ENCODE results near the gene COL2A1.
A peak's percentile ranks its signal among the peaks of the same experiment; 100 is the strongest.

Gene COL2A1

DNA sequence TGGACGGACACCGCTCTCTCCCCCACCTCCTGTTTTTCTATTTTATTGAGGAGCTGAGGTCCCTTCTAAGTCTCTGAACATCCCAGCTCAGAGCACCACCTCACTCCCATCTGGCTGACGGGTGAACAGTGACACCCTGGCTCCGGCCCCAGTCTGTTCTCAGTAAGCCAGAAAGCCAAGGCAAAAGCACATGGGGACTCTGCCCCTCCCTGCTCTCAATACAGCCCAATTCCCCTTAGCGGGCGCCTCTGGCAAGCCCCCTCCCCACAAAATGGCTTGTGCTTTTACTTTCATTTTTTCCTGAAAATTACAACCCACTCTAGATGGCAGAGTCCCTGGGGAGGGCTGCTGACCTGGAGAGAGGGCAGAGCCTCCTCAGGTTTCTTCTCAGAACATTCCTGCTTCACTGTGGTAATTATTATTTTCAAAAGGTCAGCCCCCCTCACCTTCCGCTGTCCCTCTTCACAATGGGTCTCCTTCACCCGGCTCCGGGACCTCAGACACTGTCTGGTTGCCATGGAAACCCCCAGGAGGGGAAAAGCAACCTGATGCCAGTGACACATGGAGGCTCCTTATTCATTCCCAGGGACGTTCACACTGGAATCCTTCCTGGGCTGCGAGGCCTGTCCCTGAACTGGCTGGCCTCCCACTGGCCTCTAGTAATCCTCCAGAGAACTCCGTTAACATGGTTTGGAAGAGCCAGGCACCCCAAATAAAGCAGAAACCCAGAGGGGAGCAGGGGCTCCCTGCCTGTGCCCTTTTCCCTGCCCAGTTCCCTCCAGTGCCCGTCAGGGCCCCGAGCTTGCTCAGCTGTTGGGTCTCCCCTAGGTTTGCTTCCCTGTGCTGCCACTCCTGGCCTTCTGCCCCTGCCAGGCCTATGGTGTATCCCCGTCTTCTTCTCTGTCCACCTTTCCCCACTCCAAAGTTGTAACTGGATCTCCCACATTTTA lies 15.9 kb downstream of the COL2A1 start:
- no peak overlapping the region for H3K4me3 ChIP-seq (replicated peaks in 1 of 2; ENCODE audit: low read depth in 2 of 2, low read length in 2 of 2)
- DNase-seq (ENCODE audit: low read depth in 2 of 2), result no peak
- TF ChIP-seq, protein P1, sequence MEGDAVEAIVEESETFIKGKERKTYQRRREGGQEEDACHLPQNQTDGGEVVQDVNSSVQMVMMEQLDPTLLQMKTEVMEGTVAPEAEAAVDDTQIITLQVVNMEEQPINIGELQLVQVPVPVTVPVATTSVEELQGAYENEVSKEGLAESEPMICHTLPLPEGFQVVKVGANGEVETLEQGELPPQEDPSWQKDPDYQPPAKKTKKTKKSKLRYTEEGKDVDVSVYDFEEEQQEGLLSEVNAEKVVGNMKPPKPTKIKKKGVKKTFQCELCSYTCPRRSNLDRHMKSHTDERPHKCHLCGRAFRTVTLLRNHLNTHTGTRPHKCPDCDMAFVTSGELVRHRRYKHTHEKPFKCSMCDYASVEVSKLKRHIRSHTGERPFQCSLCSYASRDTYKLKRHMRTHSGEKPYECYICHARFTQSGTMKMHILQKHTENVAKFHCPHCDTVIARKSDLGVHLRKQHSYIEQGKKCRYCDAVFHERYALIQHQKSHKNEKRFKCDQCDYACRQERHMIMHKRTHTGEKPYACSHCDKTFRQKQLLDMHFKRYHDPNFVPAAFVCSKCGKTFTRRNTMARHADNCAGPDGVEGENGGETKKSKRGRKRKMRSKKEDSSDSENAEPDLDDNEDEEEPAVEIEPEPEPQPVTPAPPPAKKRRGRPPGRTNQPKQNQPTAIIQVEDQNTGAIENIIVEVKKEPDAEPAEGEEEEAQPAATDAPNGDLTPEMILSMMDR (IDR thresholded peaks at IDR 0.05; ENCODE audit: low read depth, low read length), result no peak

DNA sequence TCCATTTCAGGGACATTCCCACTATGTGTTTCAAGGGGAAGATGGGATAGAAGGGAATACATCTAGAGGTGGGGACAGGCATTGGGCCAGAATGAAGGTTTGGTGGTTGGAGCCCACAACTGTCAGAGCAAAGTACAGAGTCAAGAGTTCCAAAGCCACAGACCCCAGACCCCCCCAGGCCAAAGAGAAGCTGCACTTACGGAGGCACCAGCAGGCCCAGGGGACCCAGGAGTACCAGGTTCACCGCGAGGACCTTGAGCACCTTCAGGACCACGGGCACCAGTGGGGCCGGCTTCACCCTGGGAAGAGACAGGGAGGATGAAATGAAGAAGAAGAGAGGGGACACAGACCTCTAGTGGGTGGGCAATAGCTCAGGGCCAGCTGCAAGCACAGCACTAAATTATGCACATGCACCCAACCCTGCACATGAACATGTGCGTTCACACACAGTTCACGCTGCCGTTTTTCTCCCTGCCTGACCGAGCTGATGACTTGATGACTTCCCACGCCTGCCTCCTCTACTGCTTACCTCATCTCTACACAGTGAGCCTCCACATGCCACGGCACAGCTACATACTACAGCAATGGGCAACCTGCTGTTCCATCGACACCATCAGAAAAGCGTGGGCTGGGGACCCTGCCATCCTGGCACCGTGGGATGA lies 16.7 kb downstream of the COL2A1 start:
- peak in 1 of 2 donors; percentile 12 for DNase-seq (ENCODE audit: low read depth in 2 of 2)
- TF ChIP-seq, protein P1 (IDR thresholded peaks at IDR 0.05; ENCODE audit: low read depth, low read length), result no peak
- no peak overlapping the region for H3K4me3 ChIP-seq (replicated peaks in 1 of 2; ENCODE audit: low read depth in 2 of 2, low read length in 2 of 2)

DNA sequence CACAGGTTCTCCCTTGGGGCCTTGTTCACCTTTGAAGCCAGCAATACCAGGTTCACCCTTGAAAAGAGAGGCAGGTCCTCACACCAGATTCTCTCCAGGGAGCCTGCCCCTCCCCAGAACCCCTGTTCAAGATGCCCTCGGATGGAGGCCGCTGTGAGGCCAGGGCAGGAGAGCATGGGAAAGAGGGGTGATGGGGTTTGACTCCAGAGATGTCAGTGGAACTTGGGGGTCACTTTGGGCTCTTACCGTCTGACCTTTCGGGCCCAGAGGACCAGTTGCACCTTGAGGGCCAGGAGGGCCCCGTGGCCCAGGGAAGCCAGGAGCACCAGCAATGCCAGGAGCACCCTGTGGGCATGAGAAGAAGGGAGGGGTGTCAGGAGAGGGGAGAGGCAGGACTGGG lies 17.4 kb downstream of the COL2A1 start:
- no peak for DNase-seq (ENCODE audit: low read depth in 2 of 2)
- TF ChIP-seq, protein P1 (IDR thresholded peaks at IDR 0.05; ENCODE audit: low read depth, low read length), result no peak
- no peak overlapping the region for H3K4me3 ChIP-seq (replicated peaks in 1 of 2; ENCODE audit: low read depth in 2 of 2, low read length in 2 of 2)

DNA sequence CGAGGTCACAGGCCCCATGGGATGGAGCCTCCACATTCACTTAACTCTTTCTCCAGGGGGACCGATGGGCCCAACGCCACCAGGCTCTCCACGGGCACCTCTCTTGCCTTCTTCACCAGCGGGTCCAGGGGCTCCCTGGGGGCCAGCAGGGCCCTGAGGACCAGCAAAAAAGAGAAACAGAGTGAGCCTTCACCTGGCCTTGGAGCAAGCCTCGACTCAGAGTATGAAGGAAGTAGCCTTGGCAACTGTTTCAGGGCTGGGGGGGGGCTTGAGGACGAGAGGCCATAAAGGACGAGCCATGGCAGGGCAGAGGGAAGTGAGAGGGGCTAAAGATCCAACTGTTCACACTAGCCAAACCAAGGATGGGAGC lies 18.0 kb downstream of the COL2A1 start:
- no peak for DNase-seq (ENCODE audit: low read depth in 2 of 2)
- TF ChIP-seq, protein P1 (IDR thresholded peaks at IDR 0.05; ENCODE audit: low read depth, low read length), result no peak
- no peak overlapping the region for H3K4me3 ChIP-seq (replicated peaks in 1 of 2; ENCODE audit: low read depth in 2 of 2, low read length in 2 of 2)

DNA sequence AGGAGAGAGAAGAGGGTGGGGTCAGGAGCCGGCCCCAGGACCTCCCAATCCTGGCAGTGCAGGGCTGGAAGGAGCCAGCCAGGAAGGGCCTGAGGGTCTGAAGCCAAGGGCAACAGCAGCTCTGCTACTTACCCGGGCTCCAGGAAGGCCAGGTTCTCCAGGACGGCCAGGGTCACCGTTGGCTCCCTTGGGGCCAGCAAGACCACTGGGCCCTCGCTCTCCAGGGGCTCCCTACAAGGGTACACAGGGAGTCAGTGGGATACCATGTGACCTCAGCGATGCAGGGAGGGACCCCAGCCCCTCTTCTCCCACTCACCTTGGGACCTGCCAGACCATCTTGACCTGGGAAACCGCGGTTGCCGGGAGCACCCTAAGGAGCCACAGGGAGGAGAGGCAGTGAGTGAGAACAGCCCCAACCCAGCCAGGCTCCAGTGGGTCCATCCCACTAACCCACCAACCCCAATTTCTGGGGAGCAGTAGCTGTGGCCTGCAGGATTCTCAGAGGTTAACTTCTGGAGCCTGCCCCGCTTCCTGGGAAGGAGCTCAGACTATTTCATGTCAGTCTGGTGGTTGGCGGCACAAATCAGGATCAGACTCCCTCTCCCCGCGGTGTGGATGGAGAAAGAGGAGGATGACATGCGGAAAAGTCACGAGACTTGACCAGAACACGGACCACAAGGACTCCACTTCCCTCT lies 18.5 kb downstream of the COL2A1 start:
- TF ChIP-seq, protein P1 (IDR thresholded peaks at IDR 0.05; ENCODE audit: low read depth, low read length), result no peak
- H3K4me3 ChIP-seq (replicated peaks in 1 of 2; ENCODE audit: low read depth in 2 of 2, low read length in 2 of 2), result no peak overlapping the region
- DNase-seq (ENCODE audit: low read depth in 2 of 2), result no peak

DNA sequence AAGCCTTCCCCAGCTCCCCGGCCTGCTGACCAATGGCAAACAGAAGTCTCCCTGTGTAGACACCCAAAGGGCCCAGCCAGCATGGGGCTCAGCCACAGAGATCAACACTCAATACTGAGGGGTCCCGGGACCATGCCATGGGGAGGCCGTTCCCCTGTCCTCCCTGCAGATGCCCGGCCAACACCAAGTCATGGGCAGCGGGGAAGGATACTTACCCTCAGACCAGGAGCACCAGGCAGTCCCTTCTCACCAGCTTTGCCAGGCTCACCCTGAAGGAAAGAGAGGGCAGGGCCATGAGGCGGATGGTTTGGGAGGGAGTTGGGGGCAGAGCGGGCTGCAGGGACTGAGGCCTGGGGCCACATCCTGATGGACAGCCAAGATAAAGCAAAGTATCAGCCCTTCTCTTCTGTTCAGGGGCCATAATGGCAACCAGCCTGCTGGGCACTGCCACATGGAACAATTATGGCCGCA lies 19.9 kb downstream of the COL2A1 start:
- H3K4me3 ChIP-seq (replicated peaks in 1 of 2; ENCODE audit: low read depth in 2 of 2, low read length in 2 of 2), result no peak overlapping the region
- TF ChIP-seq, protein P1 (IDR thresholded peaks at IDR 0.05; ENCODE audit: low read depth, low read length), result no peak
- no peak for DNase-seq (ENCODE audit: low read depth in 2 of 2)
